Endothelial cell of umbilical vein (primary cell): ENCODE data around the gene SLC47A2. TPM values are rescaled to one million over a fixed set of nuclear protein-coding genes. Genes with fewer than 3 reads are reported as not detected.

ENCODE experiments used
- BruUV-seq: library from RNA; stranded (reverse); fragments of 400-500 nt; replicated peaks from 2 replicates; lab custom pipeline; 2021; lab: Mats Ljungman, UMichigan
- CTCF ChIA-PET: fragments of 300-600, 350-600 bp; sonication (Branson Sonifier 250); formaldehyde crosslinking; loops from one replicate; lab custom pipeline; 2021; ENCODE audit warnings: antibody characterized with exemption, inconsistent platforms; lab: Charles Lee
- POLR2A ChIA-PET: fragments of 300-600, 350-600 bp; sonication (Branson Sonifier 250); formaldehyde crosslinking; loops from one replicate; lab custom pipeline; 2021; ENCODE audit warnings: antibody characterized with exemption, inconsistent platforms; lab: Charles Lee
- DNase-seq: peaks from one replicate; pipeline ENCODE4 v3.0.0-alpha.2; 2011; ENCODE audit warnings: low read depth, low spot score
- FAIRE-seq: peaks from 2 replicates; lab custom pipeline; 2011; peaks lifted over from hg19 to GRCh38; lab: Jason Lieb, UNC
- H2AFZ ChIP-seq: 2 replicates; pipeline ENCODE4 v1.6.0; 2012; ENCODE audit warnings: low read depth, low read length, control low read depth, inconsistent platforms
- H3K27ac ChIP-seq: 2 replicates; pipeline ENCODE4 v1.5.1; 2011; ENCODE audit warnings: low read depth, mild to moderate bottlenecking, control low read depth, low read length, moderate library complexity; ENCODE audit not compliant: insufficient read depth
- H3K27me3 ChIP-seq, 2 experiments: 2 replicates each; pipeline versions ENCODE4 v1.6.0 to v1.6.1; 2011; ENCODE audit warnings: low read length in 2 of 2, mixed read lengths in 1 of 2; ENCODE audit not compliant: control insufficient read depth in 2 of 2, insufficient read depth in 2 of 2
- H3K36me3 ChIP-seq, 2 experiments: 2 replicates in 1 of 2; 3 replicates in 1 of 2; pipeline ENCODE4 v1.5.1; 2011; ENCODE audit warnings: low read length in 2 of 2, mild to moderate bottlenecking in 1 of 2, moderate library complexity in 1 of 2; ENCODE audit not compliant: control insufficient read depth in 2 of 2, insufficient read depth in 2 of 2; ENCODE audit errors: extremely low read depth in 1 of 2
- H3K4me1 ChIP-seq: 3 replicates; pipeline ENCODE4 v1.5.1; 2011; ENCODE audit warnings: mild to moderate bottlenecking, low read length; ENCODE audit not compliant: control insufficient read depth, insufficient read depth; ENCODE audit errors: extremely low read depth
- H3K4me2 ChIP-seq: 2 replicates; pipeline ENCODE4 v1.6.1; 2011; ENCODE audit warnings: low read length, control low read depth, mixed read lengths; ENCODE audit not compliant: insufficient read depth
- H3K4me3 ChIP-seq, 3 experiments: fragments of 200-600 bp in 1 of 3; sonication (generic), shearing (Covaris generic) in 1 of 3; replicated peaks in 1 of 3; 2 replicates each; pipeline ENCODE4 v1.5.1; 2011 to 2016; ENCODE audit warnings: control low read depth in 3 of 3, low read length in 3 of 3, mild to moderate bottlenecking in 2 of 3, inconsistent platforms in 1 of 3, low read depth in 1 of 3, moderate library complexity in 1 of 3; ENCODE audit not compliant: insufficient read depth in 1 of 3
- H3K79me2 ChIP-seq: 2 replicates; pipeline ENCODE4 v1.6.0; 2012; ENCODE audit warnings: low read length, inconsistent platforms; ENCODE audit not compliant: control insufficient read depth, insufficient read depth
- H3K9ac ChIP-seq: replicated peaks from 2 replicates; pipeline ENCODE3; 2011; ENCODE audit warnings: low read length, control low read depth; ENCODE audit not compliant: insufficient read depth; ENCODE audit errors: extremely low read depth
- H3K9me1 ChIP-seq: replicated peaks from 3 replicates; pipeline ENCODE4 v1.6.0; 2011; ENCODE audit warnings: mild to moderate bottlenecking, low read length; ENCODE audit not compliant: control insufficient read depth, insufficient read depth; ENCODE audit errors: extremely low read depth
- H3K9me3 ChIP-seq: replicated peaks from 2 replicates; pipeline ENCODE4 v1.5.1; 2012; ENCODE audit warnings: low read length, inconsistent platforms; ENCODE audit not compliant: control insufficient read depth, insufficient read depth
- H4K20me1 ChIP-seq: replicated peaks from 2 replicates; pipeline ENCODE3; 2011; ENCODE audit warnings: mild to moderate bottlenecking, low read length; ENCODE audit not compliant: control insufficient read depth, insufficient read depth; ENCODE audit errors: extremely low read depth
- EZH2 ChIP-seq: IDR thresholded peaks from 2 replicates; pipeline ENCODE4 v1.6.1; 2012; ENCODE audit warnings: borderline replicate concordance, low read depth, mild to moderate bottlenecking, moderate library complexity, low read length, inconsistent platforms; ENCODE audit not compliant: severe bottlenecking
- FOS ChIP-seq: IDR thresholded peaks from 2 replicates; pipeline ENCODE4 v1.6.1; 2011; ENCODE audit warnings: mild to moderate bottlenecking, low read length, moderate library complexity, borderline replicate concordance; ENCODE audit not compliant: insufficient read depth
- GATA2 ChIP-seq: IDR thresholded peaks from 2 replicates; pipeline ENCODE4 v1.7.0; 2011; ENCODE audit warnings: low read depth, mild to moderate bottlenecking, moderate library complexity, mixed read lengths, low read length; ENCODE audit not compliant: insufficient read length, insufficient read depth
- JUN ChIP-seq: IDR thresholded peaks from 2 replicates; pipeline ENCODE4 v1.6.1; 2011; ENCODE audit warnings: borderline replicate concordance, low read depth; ENCODE audit not compliant: insufficient read length, insufficient read depth
- MYC ChIP-seq: IDR thresholded peaks from one replicate; pipeline ENCODE4 v1.6.1; 2011; ENCODE audit warnings: mild to moderate bottlenecking, low read depth, low read length
- POLR2A ChIP-seq: IDR thresholded peaks from 2 replicates; pipeline ENCODE4 v1.6.1; 2012; ENCODE audit warnings: low read depth, mild to moderate bottlenecking, control low read depth, low read length
- POLR2AphosphoS5 ChIP-seq: IDR thresholded peaks from 2 replicates; pipeline ENCODE4 v1.6.1; 2012; ENCODE audit warnings: low read depth, mild to moderate bottlenecking, control low read depth, low read length, moderate library complexity; ENCODE audit not compliant: insufficient read depth
- dilution Hi-C: fragments of 300-500 bp; cut with MboI; formaldehyde crosslinking; loops from one replicate; pipeline ENCODE4 v1.15.0; 2019; ENCODE audit warnings: low sequenced_read_pairs; ENCODE audit not compliant: extremely low pct_ligation_motif_present
- intact Hi-C: fragments of 100-400 bp; cut with micrococcal nuclease; formaldehyde crosslinking; loops from one replicate; pipeline ENCODE4 v1.10.0; 2022
- polyA plus RNA-seq, 4 experiments: library from polyadenylated mRNA; depleted of rRNA in 3 of 4; stranded (reverse) in 3 of 4; unstranded in 1 of 4; fragments of >200 nt; gene quantifications; 2 replicates each; pipeline versions ENCODE4 v1.2.1 to v1.2.3, GENCODE V29; 2011 to 2012; ENCODE audit warnings: missing spikeins in 1 of 4
- total RNA-seq: library from RNA; stranded (reverse); gene quantifications from 2 replicates; pipeline ENCODE4 v1.2.3, GENCODE V29; 2021
- TF ChIP-seq, protein P1 (sequence below): IDR thresholded peaks from 2 replicates; pipeline ENCODE4 v1.6.1; 2011; ENCODE audit not compliant: insufficient read depth, insufficient read length
- TF ChIP-seq, protein P2 (sequence below), 2 donors: IDR thresholded peaks; 1 replicate in 1 of 2; 2 replicates in 1 of 2; pipeline ENCODE4 v1.5.1; 2011; ENCODE audit warnings: low read length in 2 of 2, mild to moderate bottlenecking in 2 of 2, moderate library complexity in 2 of 2, control low read depth in 1 of 2, inconsistent platforms in 1 of 2, low read depth in 1 of 2; ENCODE audit not compliant: insufficient read depth in 1 of 2; ENCODE audit errors: extremely low read depth in 1 of 2

Gene SLC47A2
- total and polyA plus RNA-seq, 2 donors (not counting 3 experiments of a cell fraction or from before 2014, with no cell fraction given), result not detected

DNA sequence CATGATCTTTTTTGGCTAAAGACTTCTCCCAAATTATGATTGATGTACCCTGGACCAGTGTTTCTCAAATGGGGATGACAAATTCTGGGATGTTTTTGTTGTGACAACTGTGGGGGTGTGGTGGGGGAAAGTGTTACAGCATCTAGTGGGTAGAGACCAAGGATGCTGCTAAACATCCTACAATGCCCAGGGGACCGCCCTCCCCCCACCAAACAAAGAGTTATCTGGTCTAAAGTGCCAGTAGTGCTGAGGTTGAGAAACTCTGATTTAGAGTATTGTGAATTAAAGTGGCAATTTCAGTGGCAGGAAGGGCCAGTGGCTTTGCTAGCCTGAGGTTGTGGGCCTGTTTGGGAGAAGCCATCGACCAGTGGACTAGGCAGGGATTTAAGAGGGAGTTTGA lies 33.3 kb downstream of the SLC47A2 start:
- Histone ChIP-seq H3K9me1 (no peaks in the 10 kb centered on the region), H3K79me2 (no peaks in the 10 kb centered on the region), H3K27ac (no peak overlapping the region), H3K4me2 (no peak overlapping the region), H3K4me1 (no peaks in the 10 kb centered on the region), H3K9me3 (no peaks in the 10 kb centered on the region), H3K4me3 (no peak overlapping the region), H3K36me3 (peaks cover 0 to 5% of the 10 kb centered on the region in 2 experiments), H2AFZ (no peak overlapping the region), H3K9ac (no peak overlapping the region), H4K20me1 (no peaks in the 10 kb centered on the region), H3K27me3 (no peaks in the 10 kb centered on the region)
- dilution Hi-C loops (no loop called here), intact Hi-C loops (no loop called here)
- no peak for TF ChIP-seq JUN
- no peak for TF ChIP-seq EZH2
- TF ChIP-seq MYC, result no peak
- no peak for TF ChIP-seq POLR2AphosphoS5
- TF ChIP-seq, protein P1, sequence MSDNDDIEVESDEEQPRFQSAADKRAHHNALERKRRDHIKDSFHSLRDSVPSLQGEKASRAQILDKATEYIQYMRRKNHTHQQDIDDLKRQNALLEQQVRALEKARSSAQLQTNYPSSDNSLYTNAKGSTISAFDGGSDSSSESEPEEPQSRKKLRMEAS, result no peak
- no peak for TF ChIP-seq POLR2A
- TF ChIP-seq, protein P2, sequence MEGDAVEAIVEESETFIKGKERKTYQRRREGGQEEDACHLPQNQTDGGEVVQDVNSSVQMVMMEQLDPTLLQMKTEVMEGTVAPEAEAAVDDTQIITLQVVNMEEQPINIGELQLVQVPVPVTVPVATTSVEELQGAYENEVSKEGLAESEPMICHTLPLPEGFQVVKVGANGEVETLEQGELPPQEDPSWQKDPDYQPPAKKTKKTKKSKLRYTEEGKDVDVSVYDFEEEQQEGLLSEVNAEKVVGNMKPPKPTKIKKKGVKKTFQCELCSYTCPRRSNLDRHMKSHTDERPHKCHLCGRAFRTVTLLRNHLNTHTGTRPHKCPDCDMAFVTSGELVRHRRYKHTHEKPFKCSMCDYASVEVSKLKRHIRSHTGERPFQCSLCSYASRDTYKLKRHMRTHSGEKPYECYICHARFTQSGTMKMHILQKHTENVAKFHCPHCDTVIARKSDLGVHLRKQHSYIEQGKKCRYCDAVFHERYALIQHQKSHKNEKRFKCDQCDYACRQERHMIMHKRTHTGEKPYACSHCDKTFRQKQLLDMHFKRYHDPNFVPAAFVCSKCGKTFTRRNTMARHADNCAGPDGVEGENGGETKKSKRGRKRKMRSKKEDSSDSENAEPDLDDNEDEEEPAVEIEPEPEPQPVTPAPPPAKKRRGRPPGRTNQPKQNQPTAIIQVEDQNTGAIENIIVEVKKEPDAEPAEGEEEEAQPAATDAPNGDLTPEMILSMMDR (IDR thresholded peaks at IDR 0.05; ENCODE audit: extremely low read depth in 1 of 2, insufficient read depth in 1 of 2, low read depth in 1 of 2, low read length in 2 of 2), result no peak
- no peak for TF ChIP-seq GATA2
- no peak for TF ChIP-seq FOS
- FAIRE-seq (no peak), DNase-seq (no peak)
- POLR2A ChIA-PET, result no interaction called here
- no TSS peak for BruUV-seq
- CTCF ChIA-PET, result interaction anchor here (1.6 kb wide), 1 partner anchor 11 kb away, joined by 5 read pairs; no protein-coding TSS in a partner anchor
